Testis (tissue), 2 donors: ENCODE data around the gene KLHL13.

ENCODE experiments used
- POLR2A ChIP-seq: fragments of 450-650 bp; IDR thresholded peaks from one replicate; pipeline ENCODE4 v1.6.1; 2017; ENCODE audit warnings: antibody characterized with exemption, mild to moderate bottlenecking, moderate library complexity
- TF ChIP-seq, protein P1 (sequence below), 3 experiments: fragments of 450-650 bp in 2 of 3; fragments of 200-600 bp in 1 of 3; sonication (generic) in 1 of 3; IDR thresholded peaks; one replicate each; pipeline ENCODE4 v1.5.1; 2016 to 2019; ENCODE audit warnings: antibody characterized with exemption in 3 of 3, mild to moderate bottlenecking in 2 of 3, moderate library complexity in 1 of 3

DNA sequence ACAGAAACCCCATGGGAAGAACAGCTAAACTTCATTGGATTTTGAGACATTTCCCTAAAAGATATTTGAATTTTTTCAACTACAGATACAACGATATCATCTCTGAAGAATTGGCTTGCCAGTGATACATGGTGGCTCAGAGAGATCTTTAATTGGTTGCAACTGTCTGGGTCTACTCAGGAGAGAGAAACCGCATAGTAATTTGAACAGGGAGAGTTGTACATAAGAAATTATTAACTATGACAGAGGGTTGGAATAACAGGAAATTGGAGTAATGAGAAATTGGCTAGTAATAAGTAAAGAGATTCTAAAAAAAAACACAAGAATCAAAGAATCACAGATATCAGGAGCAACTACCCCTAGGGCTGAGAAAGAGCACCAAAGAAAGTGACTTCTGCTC, 118.4 kb downstream of the KLHL13 start:
- TF ChIP-seq POLR2A = no peak
- TF ChIP-seq, protein P1, sequence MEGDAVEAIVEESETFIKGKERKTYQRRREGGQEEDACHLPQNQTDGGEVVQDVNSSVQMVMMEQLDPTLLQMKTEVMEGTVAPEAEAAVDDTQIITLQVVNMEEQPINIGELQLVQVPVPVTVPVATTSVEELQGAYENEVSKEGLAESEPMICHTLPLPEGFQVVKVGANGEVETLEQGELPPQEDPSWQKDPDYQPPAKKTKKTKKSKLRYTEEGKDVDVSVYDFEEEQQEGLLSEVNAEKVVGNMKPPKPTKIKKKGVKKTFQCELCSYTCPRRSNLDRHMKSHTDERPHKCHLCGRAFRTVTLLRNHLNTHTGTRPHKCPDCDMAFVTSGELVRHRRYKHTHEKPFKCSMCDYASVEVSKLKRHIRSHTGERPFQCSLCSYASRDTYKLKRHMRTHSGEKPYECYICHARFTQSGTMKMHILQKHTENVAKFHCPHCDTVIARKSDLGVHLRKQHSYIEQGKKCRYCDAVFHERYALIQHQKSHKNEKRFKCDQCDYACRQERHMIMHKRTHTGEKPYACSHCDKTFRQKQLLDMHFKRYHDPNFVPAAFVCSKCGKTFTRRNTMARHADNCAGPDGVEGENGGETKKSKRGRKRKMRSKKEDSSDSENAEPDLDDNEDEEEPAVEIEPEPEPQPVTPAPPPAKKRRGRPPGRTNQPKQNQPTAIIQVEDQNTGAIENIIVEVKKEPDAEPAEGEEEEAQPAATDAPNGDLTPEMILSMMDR (IDR thresholded peaks at IDR 0.05) = no peak
